Neural crest cell (in vitro differentiated cells): ENCODE data around the gene NRG3. TPM values are rescaled to one million over a fixed set of nuclear protein-coding genes. Genes with fewer than 3 reads are reported as not detected.

ENCODE experiments used
- DNase-seq: peaks from one replicate; pipeline ENCODE4 v3.0.0; 2021; ENCODE audit warnings: low read depth, mixed read lengths, low spot score
- H3K27ac Mint-ChIP-seq: one replicate; pipeline ENCODE4 v1.8.0; 2021; ENCODE audit warnings: mild to moderate bottlenecking, mixed read lengths; ENCODE audit not compliant: unreplicated experiment
- H3K27me3 Mint-ChIP-seq: 2 replicates; pipeline ENCODE4 v1.8.0; 2021; ENCODE audit warnings: low read depth, mild to moderate bottlenecking, mixed read lengths
- H3K36me3 Mint-ChIP-seq: 2 replicates; pipeline ENCODE4 v1.8.0; 2021; ENCODE audit warnings: low read depth, mild to moderate bottlenecking, mixed read lengths
- H3K4me1 Mint-ChIP-seq: 2 replicates; pipeline ENCODE4 v1.8.0; 2021; ENCODE audit warnings: mixed read lengths
- H3K4me3 Mint-ChIP-seq: one replicate; pipeline ENCODE4 v1.8.0; 2021; ENCODE audit warnings: mild to moderate bottlenecking, mixed read lengths
- H3K9me3 Mint-ChIP-seq: 2 replicates; pipeline ENCODE4 v1.8.0; 2021; ENCODE audit warnings: mixed read lengths
- CTCF ChIP-seq: fragments of 200-600 bp; sonication (generic); conservative IDR thresholded peaks from 2 replicates; pipeline ENCODE4 v1.5.0; 2021; ENCODE audit warnings: antibody characterized with exemption, mild to moderate bottlenecking
- total RNA-seq: library from RNA; stranded (reverse); gene quantifications from 2 replicates; pipeline ENCODE4 v1.2.1, GENCODE V29; 2021

NRG3 gene
- total RNA-seq, 1 donor from 2014 or later, result 3.1 TPM

DNA sequence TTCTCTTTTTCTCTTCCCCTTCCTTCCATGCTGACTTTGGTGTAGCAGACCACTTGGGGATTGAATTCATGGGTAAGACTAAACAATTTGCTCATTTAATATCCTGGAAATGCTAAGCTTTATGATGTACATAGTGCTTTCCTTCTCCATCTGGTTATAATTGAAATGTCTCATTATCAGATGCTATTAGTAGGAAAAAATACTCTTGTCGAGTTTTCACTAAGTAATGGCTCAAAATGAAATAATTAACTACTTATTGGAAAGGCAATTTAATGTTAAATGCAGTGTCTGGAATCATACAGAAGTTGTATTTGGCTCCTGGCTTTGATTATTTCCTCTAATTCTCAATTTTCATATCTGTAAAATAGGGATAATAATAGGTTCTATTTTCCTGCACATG is 990.4 kb downstream of the NRG3 start:
- Mint-ChIP-seq H3K27ac (no peak overlapping the region), H3K9me3 (peaks cover 5% of the 10 kb centered on the region), H3K27me3 (no peaks in the 10 kb centered on the region), H3K4me1 (no peaks in the 10 kb centered on the region), H3K36me3 (no peaks in the 10 kb centered on the region), H3K4me3 (no peak overlapping the region)
- TF ChIP-seq CTCF, result no peak
- no peak for DNase-seq

GRCh38 chr10:82866424-82867020 is 991.5 kb downstream of the NRG3 start:
- no peaks in the 10 kb centered on the region for H3K4me1 Mint-ChIP-seq
- H3K4me3 Mint-ChIP-seq, result no peak overlapping the region
- TF ChIP-seq CTCF, result no peak
- DNase-seq, result no peak
- H3K36me3 Mint-ChIP-seq, result no peaks in the 10 kb centered on the region
- H3K27me3 Mint-ChIP-seq, result no peaks in the 10 kb centered on the region
- no peak overlapping the region for H3K27ac Mint-ChIP-seq
- peaks cover 5% of the 10 kb centered on the region for H3K9me3 Mint-ChIP-seq

GRCh38 chr10:82867056-82867455 is 992.1 kb downstream of the NRG3 start:
- H3K36me3 Mint-ChIP-seq, result no peaks in the 10 kb centered on the region
- H3K27me3 Mint-ChIP-seq, result no peaks in the 10 kb centered on the region
- peaks cover 5% of the 10 kb centered on the region for H3K9me3 Mint-ChIP-seq
- no peaks in the 10 kb centered on the region for H3K4me1 Mint-ChIP-seq
- no peak overlapping the region for H3K27ac Mint-ChIP-seq
- no peak overlapping the region for H3K4me3 Mint-ChIP-seq
- DNase-seq, result no peak
- no peak for TF ChIP-seq CTCF

- H3K4me3 Mint-ChIP-seq, result no peak overlapping the region
- no peak overlapping the region for H3K27ac Mint-ChIP-seq
These were observed 999.7 kb downstream of the NRG3 start for GRCh38 chr10:82874671-82875070.

GRCh38 chr10:82880776-82881290 is 1005.8 kb downstream of the NRG3 start:
- H3K4me1 Mint-ChIP-seq, result no peaks in the 10 kb centered on the region
- no peak overlapping the region for H3K27ac Mint-ChIP-seq

More at GRCh38 chr10:82874671-82875070, 999.7 kb downstream of the NRG3 start:
- Mint-ChIP-seq H3K4me1 (no peaks in the 10 kb centered on the region), H3K27me3 (no peaks in the 10 kb centered on the region), H3K36me3 (no peaks in the 10 kb centered on the region), H3K9me3 (peaks cover 2% of the 10 kb centered on the region)
- no peak for DNase-seq
- TF ChIP-seq CTCF, result no peak

More at GRCh38 chr10:82880776-82881290, 1005.8 kb downstream of the NRG3 start:
- no peak for DNase-seq
- no peak for TF ChIP-seq CTCF
- no peak overlapping the region for H3K4me3 Mint-ChIP-seq
- H3K36me3 Mint-ChIP-seq, result no peaks in the 10 kb centered on the region
- no peaks in the 10 kb centered on the region for H3K27me3 Mint-ChIP-seq
- H3K9me3 Mint-ChIP-seq, result no peaks in the 10 kb centered on the region
